SJSA1 (cell line): ENCODE measurements around the gene ETV7. TPM values are rescaled to one million over a fixed set of nuclear protein-coding genes. Genes with fewer than 3 reads are reported as not detected.
A peak's percentile ranks its signal among the peaks of the same experiment; 100 is the strongest.

Experiments
- DNase-seq, 2 experiments: peaks; one replicate each; pipeline ENCODE4 v3.0.0-alpha.2; 2015 to 2020; ENCODE audit warnings: low spot score in 2 of 2, low read depth in 1 of 2
- H3K27ac ChIP-seq: fragments of 250-450 bp; sonication (Bioruptor Pico); 2 replicates; pipeline ENCODE4 v1.5.1; 2020; ENCODE audit warnings: mild to moderate bottlenecking, moderate library complexity
- H3K27me3 ChIP-seq: fragments of 250-450 bp; sonication (Bioruptor Pico); replicated peaks from 2 replicates; pipeline ENCODE4 v1.5.1; 2020; ENCODE audit warnings: mild to moderate bottlenecking, moderate library complexity
- H3K36me3 ChIP-seq: fragments of 250-450 bp; sonication (Bioruptor Pico); 2 replicates; pipeline ENCODE4 v1.5.1; 2020; ENCODE audit warnings: mild to moderate bottlenecking
- H3K4me1 ChIP-seq: fragments of 250-450 bp; sonication (Bioruptor Pico); replicated peaks from 2 replicates; pipeline ENCODE4 v1.6.1; 2021; ENCODE audit warnings: mild to moderate bottlenecking
- H3K4me3 ChIP-seq: fragments of 250-450 bp; sonication (Bioruptor Pico); 2 replicates; pipeline ENCODE4 v1.5.1; 2020; ENCODE audit warnings: mild to moderate bottlenecking
- H3K9me3 ChIP-seq: fragments of 250-450 bp; sonication (Bioruptor Pico); replicated peaks from 2 replicates; pipeline ENCODE4 v1.5.1; 2020; ENCODE audit warnings: mild to moderate bottlenecking
- total RNA-seq: library from RNA; depleted of rRNA; stranded (reverse); fragments of >200 nt; shearing (Covaris generic); gene quantifications from 2 replicates; pipeline ENCODE4 v1.2.3, GENCODE V29; 2014; rRNA removed

ETV7 gene
- total RNA-seq: 2.0 TPM in 1 of 2 replicates, not detected in the other

DNA sequence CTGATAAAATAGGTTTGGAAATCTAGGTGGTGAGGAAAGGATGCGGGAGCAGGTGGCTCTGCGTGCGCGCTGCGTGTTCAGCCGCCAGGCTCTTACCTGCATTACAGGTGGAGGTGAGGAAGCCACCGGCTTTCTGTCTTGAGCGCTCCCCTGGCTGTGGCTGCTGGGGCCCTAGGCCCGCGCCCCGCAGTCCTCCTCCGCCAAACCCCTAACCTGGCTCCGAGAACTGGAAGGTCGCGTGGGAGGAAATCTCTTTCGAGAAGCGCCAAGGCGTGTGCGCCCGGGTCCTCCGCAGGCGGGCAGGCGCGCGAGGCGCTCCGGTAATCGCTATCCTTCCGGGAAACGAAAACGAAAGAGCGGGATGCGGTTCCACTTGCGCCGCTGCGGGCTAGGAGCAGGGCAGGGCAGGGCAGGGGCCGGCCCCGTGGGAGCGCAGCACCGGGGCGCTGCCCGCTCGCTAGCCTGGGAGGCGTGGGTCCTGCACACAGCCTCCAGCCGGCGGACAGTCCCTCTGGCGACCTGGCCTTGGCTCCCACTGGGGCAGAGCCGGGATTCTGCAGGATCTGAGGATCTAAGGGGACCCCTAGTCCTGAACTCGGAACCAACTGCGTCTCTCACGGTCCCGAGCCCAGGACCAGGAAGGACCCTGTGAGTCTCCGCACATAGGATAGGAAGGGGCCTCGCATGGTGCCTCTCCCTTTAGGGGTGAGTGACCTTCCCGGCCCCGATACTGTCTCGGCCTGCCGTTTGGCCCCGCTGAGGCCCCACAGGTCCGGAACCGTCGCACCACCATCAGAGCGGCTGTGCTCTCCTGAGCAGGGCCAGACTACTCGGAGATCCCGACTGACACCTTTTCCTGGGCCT lies at the start of gene ETV7:
Gene ETV7, minus strand, starts transcription at position 230 of the 864 bp plus-strand sequence. Its CDS starts 128 bp downstream, at position 102.
- H3K27ac ChIP-seq: peak within 1 kb of the TSS; percentile 31
- H3K9me3 ChIP-seq: no peaks in the 10 kb centered on the region
- H3K27me3 ChIP-seq: no peaks in the 10 kb centered on the region
- peak within 1 kb of the TSS; percentile 43 for H3K4me3 ChIP-seq
- peaks cover 15% of the 10 kb centered on the region for H3K4me1 ChIP-seq
- DNase-seq: peak in 1 of 2 experiments; percentile 34
- no peaks in the 10 kb centered on the region for H3K36me3 ChIP-seq

- Histone ChIP-seq H3K4me3 (no peak overlapping the region), H3K27ac (no peak overlapping the region), H3K9me3 (no peaks in the 10 kb centered on the region), H3K27me3 (no peaks in the 10 kb centered on the region), H3K4me1 (peaks cover 35% of the 10 kb centered on the region), H3K36me3 (no peaks in the 10 kb centered on the region)
- DNase-seq: no peak
Measured at GRCh38 chr6:36436466-36436865, 49.0 kb upstream of the ETV7 start.

- Histone ChIP-seq H3K4me3 (no peak overlapping the region; the same call in 1 of the 2 replicates), H3K4me1 (peaks cover 44% of the 10 kb centered on the region)
- DNase-seq: peak; percentile 68 to 89
Measured at GRCh38 chr6:36432151-36432671, 44.7 kb upstream of the ETV7 start.

DNA sequence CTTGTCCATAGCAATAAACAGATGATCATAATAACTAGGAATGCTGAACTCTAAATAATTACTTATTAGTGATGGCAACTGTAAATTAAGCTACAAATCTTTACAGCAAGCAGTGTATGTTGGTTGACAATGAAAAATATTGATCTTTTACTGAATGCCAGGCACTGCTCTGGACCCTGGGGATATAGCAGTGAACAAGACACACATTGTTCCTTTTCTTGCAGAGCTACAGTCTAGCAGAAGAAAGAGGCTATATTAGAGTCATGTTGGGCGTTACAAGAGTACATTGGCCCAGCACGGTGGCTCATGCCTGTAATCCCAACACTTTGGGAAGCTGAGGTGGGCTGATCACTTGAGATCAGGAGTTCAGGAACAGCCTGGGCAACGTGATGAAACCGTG lies 43.7 kb upstream of the ETV7 start:
- H3K36me3 ChIP-seq: no peaks in the 10 kb centered on the region
- DNase-seq: no peak
- peak overlapping the region; percentile 64 for H3K27ac ChIP-seq

More at GRCh38 chr6:36432151-36432671, 44.7 kb upstream of the ETV7 start:
- H3K36me3 ChIP-seq: no peaks in the 10 kb centered on the region
- no peaks in the 10 kb centered on the region for H3K27me3 ChIP-seq
- H3K9me3 ChIP-seq: no peaks in the 10 kb centered on the region
- H3K27ac ChIP-seq: peak overlapping the region; percentile 64

DNA sequence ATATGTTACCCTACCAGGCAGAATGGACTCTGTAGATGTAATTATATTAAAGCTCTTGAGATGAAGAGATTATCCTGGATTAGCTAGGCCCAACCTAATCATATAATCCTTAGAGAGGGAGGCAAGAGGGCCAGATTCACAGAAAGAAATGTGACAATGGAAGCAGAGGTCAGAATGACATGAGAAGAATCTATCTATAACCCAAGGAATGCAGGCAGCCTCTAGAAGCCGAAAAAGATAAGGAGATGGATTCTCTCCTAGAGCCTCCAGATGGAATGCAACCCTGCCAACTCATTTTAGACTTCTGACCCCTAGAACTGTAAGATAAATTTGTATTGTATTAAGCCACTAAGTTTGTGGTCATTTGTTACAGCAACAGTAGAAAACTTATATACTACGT lies 42.9 kb upstream of the ETV7 start:
- Histone ChIP-seq H3K27ac (peak overlapping the region; percentile 64; the same call in 1 of the 2 replicates), H3K36me3 (no peaks in the 10 kb centered on the region), H3K9me3 (no peaks in the 10 kb centered on the region)

More for the DNA sequence above, 43.7 kb upstream of the ETV7 start:
- H3K4me3 ChIP-seq: no peak overlapping the region
- H3K4me1 ChIP-seq: peaks cover 39% of the 10 kb centered on the region
- no peaks in the 10 kb centered on the region for H3K9me3 ChIP-seq
- H3K27me3 ChIP-seq: no peaks in the 10 kb centered on the region

DNA sequence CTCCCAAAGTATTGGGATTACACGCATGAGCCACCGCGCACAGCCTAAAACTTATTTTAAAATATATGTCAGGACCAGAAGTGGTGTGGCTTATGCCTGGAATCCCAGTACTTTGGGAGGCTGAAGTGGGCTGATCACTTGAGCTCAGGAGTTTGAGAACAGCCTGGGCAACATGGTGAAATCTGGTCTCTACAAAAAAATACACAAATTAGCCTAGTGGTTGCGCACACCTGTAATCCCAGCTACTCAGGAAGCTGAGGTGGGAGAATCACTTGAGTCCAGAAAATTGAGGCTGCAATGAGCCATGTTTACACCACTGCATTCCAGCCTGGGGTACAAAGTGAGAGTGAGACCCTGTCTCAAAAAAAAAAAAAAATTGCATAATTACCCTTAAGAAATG lies 41.4 kb upstream of the ETV7 start:
- peaks cover 39% of the 10 kb centered on the region for H3K4me1 ChIP-seq
- no peak overlapping the region for H3K27ac ChIP-seq
- no peaks in the 10 kb centered on the region for H3K9me3 ChIP-seq
- DNase-seq: no peak
- H3K27me3 ChIP-seq: no peaks in the 10 kb centered on the region
- H3K36me3 ChIP-seq: no peaks in the 10 kb centered on the region
- no peak overlapping the region for H3K4me3 ChIP-seq

More for the DNA sequence above, 42.9 kb upstream of the ETV7 start:
- Histone ChIP-seq H3K4me1 (peaks cover 38% of the 10 kb centered on the region), H3K27me3 (no peaks in the 10 kb centered on the region), H3K4me3 (no peak overlapping the region)
- DNase-seq: no peak

- H3K27ac ChIP-seq: no peak overlapping the region
- no peaks in the 10 kb centered on the region for H3K36me3 ChIP-seq
- no peak overlapping the region for H3K4me3 ChIP-seq
- no peak for DNase-seq
- no peaks in the 10 kb centered on the region for H3K27me3 ChIP-seq
- peaks cover 31% of the 10 kb centered on the region for H3K4me1 ChIP-seq
- no peaks in the 10 kb centered on the region for H3K9me3 ChIP-seq
Measured at GRCh38 chr6:36426622-36427021, 39.2 kb upstream of the ETV7 start.

DNA sequence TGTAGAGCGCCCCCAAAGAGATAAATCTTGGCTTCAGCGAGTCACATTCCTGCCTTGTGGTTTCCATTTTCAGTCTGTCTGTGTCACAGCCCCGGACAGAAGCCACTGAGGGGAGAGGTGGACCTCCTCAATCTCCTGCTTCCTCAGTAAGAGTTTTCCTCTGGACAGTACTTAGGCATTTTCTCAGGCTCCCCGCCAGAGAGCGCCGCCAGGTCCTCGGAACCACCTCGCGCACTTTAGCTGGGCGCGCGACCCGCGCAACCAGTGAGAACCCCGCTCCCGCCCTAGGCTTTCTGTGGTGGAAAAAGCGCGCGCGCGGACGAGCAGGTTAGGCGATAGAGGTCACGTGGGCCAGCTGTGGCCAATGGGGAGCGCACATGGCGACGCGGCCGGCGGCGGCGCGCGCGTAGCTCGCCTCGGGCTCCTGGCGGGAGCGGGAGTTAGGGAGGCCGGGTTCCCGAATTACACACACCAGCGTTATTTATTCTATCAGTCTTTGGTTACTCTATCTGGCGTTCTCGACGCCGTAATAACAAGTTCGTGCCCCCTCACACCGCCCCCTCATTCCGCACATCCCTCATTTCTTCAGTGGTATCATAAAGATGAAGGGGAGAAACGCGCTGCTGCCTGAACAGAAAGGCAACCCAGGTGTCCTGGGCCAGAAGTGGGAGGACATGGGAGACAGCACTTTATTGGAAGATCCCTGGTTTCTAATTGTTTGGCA lies 35.8 kb upstream of the ETV7 start:
- no peaks in the 10 kb centered on the region for H3K36me3 ChIP-seq
- H3K4me1 ChIP-seq: peaks cover 12% of the 10 kb centered on the region
- no peaks in the 10 kb centered on the region for H3K9me3 ChIP-seq
- peak; percentile 96 to 99 for DNase-seq
- H3K27me3 ChIP-seq: no peaks in the 10 kb centered on the region
- peak overlapping the region; percentile 41 for H3K27ac ChIP-seq
- H3K4me3 ChIP-seq: peak overlapping the region; percentile 33

DNA sequence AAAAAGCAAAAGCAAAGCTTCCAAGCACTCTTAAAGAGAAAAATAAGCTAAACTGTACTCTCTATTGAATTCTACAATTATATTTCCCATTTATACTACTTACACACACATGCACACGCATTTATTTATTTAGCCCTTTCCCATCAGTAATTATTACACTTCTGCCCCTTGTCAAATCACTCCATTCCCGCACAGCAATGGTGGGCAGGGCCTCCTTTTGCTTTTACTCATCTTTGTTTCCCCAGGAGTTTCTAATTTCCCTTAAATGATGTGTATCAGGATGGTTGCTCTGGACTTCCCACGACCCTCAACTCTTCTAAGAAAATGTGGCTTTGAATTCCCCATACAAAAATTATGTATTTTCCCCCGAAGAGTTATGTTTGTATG lies 35.2 kb upstream of the ETV7 start:
- Histone ChIP-seq H3K36me3 (no peaks in the 10 kb centered on the region), H3K4me1 (peaks cover 12% of the 10 kb centered on the region), H3K9me3 (no peaks in the 10 kb centered on the region), H3K27me3 (no peaks in the 10 kb centered on the region), H3K27ac (peak overlapping the region; percentile 41), H3K4me3 (peak overlapping the region; percentile 33)
- no peak for DNase-seq

DNA sequence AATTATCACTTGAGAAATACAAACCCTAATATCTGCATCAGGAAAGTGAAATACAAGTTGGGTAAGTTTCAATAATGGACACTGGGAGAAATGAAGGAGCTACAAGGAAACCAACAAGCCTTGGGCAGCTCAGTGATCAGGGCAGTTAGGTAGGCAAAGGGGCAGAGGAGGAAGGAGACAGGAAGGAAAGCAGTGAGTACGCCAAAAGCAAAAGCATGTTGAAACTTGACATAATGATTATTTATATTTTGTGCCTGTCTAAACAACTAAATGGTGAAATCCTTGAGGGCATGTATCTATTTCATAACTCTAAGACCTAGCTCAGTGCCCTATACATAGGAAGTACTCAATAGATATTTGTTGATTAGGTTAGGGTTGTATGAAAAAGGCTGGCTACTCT lies 31.8 kb upstream of the ETV7 start:
- no peak overlapping the region for H3K27ac ChIP-seq
- H3K36me3 ChIP-seq: no peaks in the 10 kb centered on the region
- peaks cover 12% of the 10 kb centered on the region for H3K4me1 ChIP-seq
- no peaks in the 10 kb centered on the region for H3K27me3 ChIP-seq
- H3K9me3 ChIP-seq: no peaks in the 10 kb centered on the region
- DNase-seq: no peak
- H3K4me3 ChIP-seq: no peak overlapping the region

DNA sequence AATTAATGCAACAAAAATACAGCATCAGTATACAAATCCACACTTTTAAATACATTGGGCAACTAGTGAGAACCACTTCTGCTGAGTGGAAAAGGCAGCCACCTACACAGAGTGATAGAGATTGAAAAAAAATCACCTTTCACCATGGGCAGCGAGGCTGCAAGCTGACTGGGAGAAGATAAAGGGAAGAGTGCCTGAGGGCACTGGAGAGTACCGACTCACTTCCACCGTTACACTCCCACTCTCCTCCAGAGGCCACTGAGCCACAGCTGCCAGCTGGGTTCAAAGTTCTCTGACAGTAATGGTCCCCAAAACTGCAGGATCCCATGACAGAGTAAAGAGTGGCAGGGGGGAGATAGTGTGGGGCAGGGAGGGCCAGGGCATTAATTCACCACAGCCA lies 31.1 kb upstream of the ETV7 start:
- H3K27me3 ChIP-seq: no peaks in the 10 kb centered on the region
- H3K36me3 ChIP-seq: no peaks in the 10 kb centered on the region
- H3K9me3 ChIP-seq: no peaks in the 10 kb centered on the region
- no peak overlapping the region for H3K27ac ChIP-seq
- H3K4me3 ChIP-seq: no peak overlapping the region
- no peak for DNase-seq
- peaks cover 8% of the 10 kb centered on the region for H3K4me1 ChIP-seq

DNA sequence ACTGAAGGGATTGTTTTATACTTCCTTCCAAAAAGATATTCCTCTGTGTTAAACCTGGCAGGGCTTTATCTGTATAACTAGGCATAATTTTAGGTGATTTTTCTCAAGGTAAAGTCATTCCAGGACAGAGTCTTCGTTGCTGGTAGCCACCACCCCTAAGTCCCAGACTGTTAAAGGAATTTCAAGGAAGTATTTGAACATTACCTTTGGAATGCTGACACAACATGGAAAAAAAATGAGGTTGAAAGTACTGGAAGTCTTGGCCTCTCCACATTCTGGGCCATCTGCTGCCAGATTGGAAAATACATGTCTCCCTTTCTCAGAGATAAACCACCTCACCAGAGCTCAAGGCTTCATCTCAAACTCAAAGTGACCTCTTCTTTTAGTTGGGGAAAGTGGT lies 27.0 kb upstream of the ETV7 start:
- Histone ChIP-seq H3K9me3 (no peaks in the 10 kb centered on the region), H3K4me3 (no peak overlapping the region), H3K27me3 (no peaks in the 10 kb centered on the region), H3K4me1 (no peaks in the 10 kb centered on the region), H3K27ac (no peak overlapping the region), H3K36me3 (no peaks in the 10 kb centered on the region)
- no peak for DNase-seq

DNA sequence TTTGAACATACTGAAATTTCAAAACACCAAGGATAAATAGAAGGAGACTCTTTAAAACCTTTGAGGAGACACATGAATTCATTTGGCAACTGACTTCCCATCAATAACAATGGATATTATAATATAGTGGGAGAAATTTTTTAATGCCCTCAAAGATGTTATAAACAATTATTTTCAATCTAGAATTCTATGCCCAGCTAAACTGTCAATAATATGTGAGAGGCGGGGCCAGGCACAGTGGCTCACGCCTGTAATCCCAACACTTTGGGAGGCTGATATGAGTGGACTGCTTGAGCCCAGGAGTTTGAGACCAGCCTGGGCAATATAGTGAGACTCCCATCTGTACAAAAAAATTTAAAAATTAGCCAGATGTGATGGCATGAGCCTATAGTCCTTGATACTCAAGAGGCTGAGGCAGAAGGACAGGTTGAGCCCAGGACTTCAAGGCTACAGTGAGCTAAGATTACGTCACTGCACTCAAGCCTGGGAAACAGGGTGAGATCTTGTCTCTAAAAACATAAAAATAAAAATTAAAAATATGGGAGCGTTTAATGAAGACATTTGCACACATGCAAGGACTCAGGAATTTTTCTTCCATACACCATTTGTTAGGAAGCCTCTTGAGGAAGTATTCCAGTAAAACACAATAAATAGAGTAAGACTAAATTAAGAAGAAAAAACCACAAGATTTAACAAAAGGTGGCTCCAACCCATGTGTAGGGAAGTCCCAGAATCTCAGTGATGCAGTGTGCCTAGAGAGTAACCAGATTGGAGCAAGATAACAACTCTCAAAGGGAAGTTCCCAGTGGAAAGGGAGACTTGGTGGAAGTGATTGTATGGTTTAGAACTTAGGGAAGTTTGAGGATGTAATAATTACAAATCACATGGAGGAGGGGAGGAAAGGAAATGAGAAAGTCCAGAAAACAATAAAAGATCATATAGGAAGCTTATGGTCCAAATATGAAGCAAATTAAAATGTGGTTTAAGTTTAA lies 26.3 kb upstream of the ETV7 start:
- H3K27ac ChIP-seq: no peak overlapping the region
- H3K9me3 ChIP-seq: no peaks in the 10 kb centered on the region
- DNase-seq: no peak
- H3K36me3 ChIP-seq: no peaks in the 10 kb centered on the region
- no peaks in the 10 kb centered on the region for H3K4me1 ChIP-seq
- no peak overlapping the region for H3K4me3 ChIP-seq
- H3K27me3 ChIP-seq: no peaks in the 10 kb centered on the region
